DND-41 (cell line): ENCODE data around the gene XXYLT1.

Experiments
- CTCF ChIP-seq: IDR thresholded peaks from 2 replicates; pipeline ENCODE4 v1.5.1; 2012; ENCODE audit warnings: borderline replicate concordance, low read length, moderate library complexity, mild to moderate bottlenecking; ENCODE audit not compliant: poor library complexity, severe bottlenecking; ENCODE audit errors: extremely low read depth
- EZH2 ChIP-seq: IDR thresholded peaks from 3 replicates; pipeline ENCODE4 v1.6.1; 2012; ENCODE audit warnings: borderline replicate concordance, low read depth, mild to moderate bottlenecking, moderate library complexity, low read length, inconsistent platforms; ENCODE audit not compliant: severe bottlenecking

GRCh38 chr3:195076981-195077610 is 193.9 kb downstream of the XXYLT1 start:
- TF ChIP-seq CTCF (no peak), EZH2 (no peak)
